Superior temporal gyrus (tissue), 1 donor: ENCODE measurements around the gene SDK1.
A peak's percentile ranks its signal among the peaks of the same experiment; 100 is the strongest.

Source experiments
- DNase-seq: peaks from one replicate; pipeline ENCODE4 v3.0.0-alpha.2; 2016; ENCODE audit errors: extremely low spot score

SDK1 gene

GRCh38 chr7:3461923-3462322, 160.9 kb downstream of the SDK1 start:
- no peak for DNase-seq

- DNase-seq = no peak
Measured at GRCh38 chr7:3463696-3464095, 162.6 kb downstream of the SDK1 start.

DNA sequence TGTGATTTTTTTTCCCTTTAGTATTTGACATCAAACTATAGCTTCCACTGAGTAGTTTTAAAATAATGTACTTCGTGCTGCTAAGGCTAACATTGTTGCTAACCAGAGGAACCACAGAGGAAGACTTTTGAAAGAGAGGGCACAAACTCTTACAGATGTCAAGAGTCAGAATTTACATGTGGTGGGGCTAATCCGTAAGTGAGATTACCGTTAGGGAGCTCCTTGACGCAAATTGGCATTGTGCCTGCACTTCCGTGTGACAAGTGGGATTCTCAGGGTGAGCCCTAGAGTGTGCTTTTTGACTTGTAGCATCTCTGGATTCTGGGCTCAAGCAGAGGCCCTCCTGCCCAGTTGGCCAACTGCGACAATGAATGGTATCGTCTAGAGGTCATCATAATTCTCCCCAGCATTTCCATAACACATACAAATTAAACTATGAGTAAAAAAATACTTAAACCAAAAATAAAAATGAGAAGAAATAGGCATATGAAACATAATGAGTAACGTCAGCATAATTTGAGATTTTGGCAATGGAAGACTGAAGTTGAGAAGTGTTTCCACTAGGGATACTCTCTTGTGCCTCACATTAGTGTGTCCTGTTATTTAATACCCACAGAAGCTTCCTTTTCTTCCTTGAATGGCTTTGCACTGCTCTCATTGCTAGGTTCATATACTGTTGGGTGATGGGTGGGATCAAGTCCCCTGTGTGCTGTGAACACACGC, 164.0 kb downstream of the SDK1 start:
- no peak for DNase-seq

- DNase-seq = no peak
Measured at GRCh38 chr7:3466261-3466660, 165.2 kb downstream of the SDK1 start.

DNA sequence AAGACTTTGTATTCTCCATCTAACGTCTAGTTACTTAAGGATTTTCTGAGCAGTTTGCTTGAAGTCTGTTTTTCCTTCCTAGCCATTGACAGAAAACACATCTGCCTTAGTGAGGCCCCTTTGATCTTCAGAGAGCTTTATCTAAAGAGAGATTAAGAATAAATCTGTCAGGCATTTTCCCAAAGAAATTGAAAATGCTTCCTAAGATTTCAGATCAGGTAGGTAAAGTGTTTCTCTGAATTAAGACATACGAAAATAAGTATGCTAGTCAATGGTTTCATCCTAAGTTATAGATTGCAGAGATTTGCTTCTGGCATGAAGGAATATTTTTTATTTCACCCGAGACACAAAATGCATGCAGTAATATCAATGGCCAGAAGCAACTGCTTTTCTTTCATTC, 168.6 kb downstream of the SDK1 start:
- no peak for DNase-seq

DNA sequence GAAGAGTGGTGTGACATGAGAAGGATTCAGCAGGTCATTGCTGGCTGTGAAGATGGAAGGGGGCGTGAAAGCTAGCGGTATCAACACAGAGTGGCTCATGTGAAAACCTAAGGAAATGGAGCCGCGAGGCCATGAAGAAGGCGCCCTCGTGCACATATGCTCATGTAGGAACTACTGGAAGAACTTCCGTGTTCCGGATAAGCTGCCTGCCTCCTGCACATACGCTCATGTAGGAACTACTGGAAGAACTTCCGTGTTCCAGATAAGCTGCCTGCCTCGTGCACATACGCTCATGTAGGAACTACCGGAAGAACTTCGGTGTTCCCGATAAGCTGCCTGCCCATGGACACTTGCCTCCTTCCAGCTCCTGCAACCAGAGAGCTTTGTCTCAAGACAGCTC, 179.1 kb downstream of the SDK1 start:
- no peak for DNase-seq

GRCh38 chr7:3481435-3481834, 180.4 kb downstream of the SDK1 start:
- no peak for DNase-seq

DNA sequence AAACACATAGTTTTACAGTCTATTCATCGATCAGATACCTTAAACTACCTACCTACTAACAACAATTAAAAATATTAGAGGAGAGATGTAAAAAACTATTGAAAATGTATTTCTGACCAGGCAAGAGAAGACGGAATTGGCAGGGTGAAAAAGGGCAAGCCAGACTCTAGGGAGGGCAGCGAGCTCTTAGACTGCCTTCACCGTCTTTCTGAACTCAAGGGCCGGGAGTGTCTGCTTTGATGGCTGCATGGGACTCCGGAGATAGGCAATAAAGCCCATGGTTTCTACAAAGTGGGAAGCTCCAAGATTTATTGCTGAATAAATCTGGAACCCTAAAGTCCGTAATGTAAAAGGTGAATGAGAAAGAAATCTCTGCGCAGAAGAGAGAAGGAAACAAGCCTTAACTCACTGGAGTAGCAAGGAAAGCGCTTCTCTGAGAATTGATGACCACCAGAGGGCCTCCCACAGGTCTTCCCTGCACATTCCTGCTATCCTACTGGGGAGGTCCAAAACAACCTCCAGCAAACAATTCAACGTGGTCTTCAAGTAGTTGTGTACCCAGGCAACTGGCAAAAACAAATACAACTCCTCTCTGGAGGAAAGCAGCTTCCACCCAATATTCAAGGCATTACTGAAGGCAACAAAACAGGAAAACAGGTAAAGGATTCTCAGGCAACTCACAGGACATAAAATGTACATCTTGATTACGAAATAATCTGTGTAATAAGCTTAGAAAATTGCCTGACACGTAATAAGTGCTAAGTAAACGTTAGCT, 181.3 kb downstream of the SDK1 start:
- DNase-seq = peak; percentile 42

DNA sequence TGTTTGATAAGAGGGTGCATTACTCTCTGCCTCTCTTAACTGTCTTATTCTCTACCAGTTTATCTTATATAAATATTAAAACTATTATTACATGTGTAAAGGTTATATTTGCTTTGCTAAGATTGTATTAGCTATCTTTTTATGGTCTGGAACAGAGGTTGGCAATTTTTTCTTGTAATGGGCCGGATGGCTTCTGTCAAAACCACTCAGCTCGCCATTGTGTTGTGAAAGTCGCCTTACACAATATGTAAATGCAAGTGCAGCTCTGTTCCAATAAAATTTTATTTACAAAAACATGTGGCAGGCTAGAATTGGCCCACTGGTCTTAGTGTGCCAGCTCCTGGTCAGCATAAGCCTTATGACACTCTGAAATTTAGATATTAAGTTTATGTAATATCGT, 185.8 kb downstream of the SDK1 start:
- DNase-seq = no peak

DNA sequence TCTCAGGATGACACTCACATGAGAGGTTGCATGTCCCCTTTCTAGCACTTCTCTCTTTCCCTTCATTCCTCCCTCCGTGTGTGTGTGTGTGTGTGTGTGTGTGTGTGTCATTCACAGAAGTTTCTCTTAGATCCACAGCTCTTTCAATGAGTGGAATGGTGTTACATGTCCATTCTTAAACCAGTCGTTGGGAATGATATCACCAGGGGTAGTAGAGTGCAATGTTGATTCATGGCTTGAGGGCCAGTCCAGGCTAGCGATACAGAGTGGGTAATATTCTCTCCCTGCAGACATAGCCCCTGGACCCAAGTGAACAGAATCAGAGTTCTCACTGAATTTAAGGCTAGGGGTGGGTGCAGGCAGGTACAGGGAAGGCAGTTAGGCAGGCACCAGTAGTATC, 187.8 kb downstream of the SDK1 start:
- DNase-seq = no peak

GRCh38 chr7:3493499-3493898, 192.4 kb downstream of the SDK1 start:
- DNase-seq = no peak

GRCh38 chr7:3494947-3495346, 193.9 kb downstream of the SDK1 start:
- DNase-seq = no peak

DNA sequence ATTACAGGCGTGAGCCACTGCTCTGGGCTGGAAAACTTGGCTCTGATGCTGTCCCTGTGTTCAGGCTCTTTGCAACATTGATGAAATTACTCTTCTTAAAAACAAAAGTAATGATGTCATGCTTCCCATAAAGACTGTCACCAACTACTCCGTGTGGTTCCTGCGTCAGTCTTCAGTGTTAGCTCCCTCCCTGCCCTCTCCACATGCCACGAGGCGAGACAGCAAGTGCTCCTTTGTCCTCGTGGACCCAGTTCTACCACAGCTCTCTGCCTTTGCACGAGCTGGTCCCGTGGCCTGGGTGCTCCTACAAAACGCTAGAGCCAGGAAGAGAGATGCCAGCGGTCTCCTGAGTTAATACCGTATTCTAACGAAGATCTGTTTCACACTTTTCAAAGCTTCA, 194.5 kb downstream of the SDK1 start:
- DNase-seq = no peak

DNA sequence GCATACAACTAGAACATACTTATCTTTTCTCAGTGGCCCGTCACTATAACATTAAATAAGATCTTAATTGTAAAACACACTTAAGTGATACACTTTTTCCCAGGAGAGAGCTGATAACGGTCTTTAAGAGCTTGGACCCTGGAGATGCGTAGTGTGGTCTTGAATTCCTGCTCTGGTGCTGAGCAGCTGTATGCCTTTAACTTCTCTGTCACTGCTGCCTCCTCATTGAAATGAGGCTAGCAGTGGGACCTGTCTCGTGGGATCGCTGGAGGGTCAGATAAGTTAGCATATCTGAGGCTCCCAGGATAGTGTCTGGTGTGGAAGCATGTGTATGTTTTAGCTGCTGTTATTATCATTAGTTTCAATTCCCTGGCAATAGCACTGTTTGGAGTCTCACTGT, 194.9 kb downstream of the SDK1 start:
- no peak for DNase-seq

- no peak for DNase-seq
Measured at GRCh38 chr7:3497796-3498195, 196.7 kb downstream of the SDK1 start.

DNA sequence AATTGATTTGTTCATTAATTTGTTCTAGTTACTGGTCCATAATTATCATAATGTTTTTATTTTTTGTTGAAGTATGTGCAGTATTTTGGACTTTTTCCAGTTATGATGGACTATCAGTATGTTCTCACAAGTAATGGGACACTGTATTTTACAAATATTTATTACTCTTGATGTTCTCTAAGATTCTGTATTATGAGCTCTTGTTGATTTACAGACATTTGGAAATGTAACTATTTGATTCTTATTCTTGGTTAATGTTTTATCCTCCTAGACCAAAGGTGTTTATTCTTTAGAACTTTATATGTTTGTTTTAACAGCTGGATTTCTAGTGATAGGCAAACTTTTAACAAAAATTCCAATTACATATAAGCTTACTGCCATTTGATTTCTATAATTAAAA, 200.6 kb downstream of the SDK1 start:
- no peak for DNase-seq

DNA sequence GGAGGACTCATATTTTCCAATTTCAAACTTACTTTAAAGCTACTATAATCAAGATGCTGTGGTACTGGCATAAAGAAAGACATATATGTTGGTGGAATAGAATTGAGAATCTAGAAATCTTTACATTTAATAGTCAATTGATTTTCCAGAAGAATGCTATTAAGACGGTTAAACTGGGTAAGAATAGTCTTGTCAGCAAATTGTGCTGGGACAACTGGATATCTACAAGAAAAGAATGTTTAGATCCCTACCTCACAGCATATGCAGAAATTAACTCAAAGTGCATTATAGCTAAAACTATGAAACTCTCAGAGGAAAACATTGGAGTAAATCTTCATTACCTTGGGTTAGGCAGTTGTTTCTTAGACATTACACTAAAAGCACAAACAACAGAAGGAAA, 203.3 kb downstream of the SDK1 start:
- DNase-seq = no peak

DNA sequence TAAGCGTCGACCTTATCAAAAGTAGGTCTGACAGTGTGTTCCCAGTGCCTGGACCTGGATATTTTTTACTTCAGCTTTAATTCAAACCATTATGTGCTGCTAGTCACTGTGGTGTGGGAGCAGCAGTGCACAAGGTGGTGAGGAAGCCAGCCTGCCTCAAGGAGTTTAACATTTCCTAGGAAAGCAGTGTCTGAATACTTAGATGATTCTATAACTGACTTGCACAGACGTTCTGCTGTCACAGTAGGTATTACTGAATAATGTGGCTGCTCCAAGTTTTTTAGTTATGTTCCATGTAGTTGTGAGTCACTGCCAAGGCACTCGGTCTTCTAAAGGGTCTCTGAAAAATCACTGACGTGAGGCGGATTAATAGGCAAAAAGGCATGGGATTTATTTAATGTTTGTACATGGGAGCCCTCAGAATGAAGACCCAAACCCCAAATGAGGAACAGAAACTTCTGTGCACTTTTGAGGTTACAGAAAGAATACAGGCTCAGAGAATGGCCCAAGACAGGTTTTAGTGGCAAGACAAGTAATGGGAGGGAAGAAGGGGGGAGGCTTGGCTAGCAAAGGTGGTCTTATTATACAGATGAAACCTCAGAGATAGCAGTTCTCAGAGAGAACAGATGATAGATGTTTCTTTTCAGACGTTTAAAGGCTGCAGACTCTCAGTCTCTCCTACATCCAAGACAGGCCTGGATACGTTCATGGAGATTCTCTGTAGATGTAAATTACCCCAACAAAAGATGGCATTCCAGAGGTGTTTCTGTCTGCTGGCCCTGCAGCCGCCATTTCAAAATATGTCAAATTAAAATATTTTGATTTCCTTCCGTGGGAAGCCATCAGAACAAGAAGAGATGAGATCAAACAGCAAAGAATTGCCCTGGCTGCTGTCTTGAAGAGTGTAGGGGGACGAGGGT, 209.3 kb downstream of the SDK1 start:
- DNase-seq = no peak

GRCh38 chr7:3517344-3517743, 216.3 kb downstream of the SDK1 start:
- no peak for DNase-seq

GRCh38 chr7:3518546-3518945, 217.5 kb downstream of the SDK1 start:
- no peak for DNase-seq

GRCh38 chr7:3520206-3520605, 219.2 kb downstream of the SDK1 start:
- no peak for DNase-seq

DNA sequence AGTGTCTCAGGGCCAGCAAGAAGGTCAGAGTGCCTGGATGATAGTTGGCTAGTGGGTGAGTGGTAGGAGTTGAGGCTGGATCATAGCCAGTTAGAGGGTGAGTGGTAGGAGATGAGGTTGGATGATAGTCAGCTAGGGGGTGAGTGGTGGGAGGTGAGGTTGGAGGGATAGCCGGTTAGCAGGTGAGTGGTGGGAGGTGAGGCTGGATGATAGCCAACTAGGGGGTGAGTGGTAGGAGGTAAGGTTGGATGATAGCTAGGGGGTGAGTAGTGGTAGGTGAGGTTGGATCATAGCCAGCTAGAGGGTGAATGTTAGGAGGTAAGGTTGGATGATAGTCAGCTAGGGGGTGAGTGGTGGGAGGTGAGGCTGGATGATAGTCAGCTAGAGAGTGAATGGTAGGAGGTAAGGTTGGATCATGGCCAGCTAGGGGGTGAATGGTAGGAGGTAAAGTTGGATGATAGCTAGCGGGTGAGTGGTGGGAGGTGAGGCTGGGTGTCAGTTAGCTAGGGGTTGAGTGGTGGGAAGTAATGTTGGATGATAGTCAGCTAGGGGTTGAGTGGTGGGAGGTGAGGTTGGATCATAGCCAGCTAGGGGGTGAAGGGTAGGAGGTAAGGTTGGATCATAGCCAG, 226.6 kb downstream of the SDK1 start:
- DNase-seq = no peak
